Measurements from ENCODE around the gene PHAF1. TPM values are rescaled to one million over a fixed set of nuclear protein-coding genes. Genes with fewer than 3 reads are reported as not detected.

PHAF1 gene
- total RNA-seq, 1 experiment from 2014 or later: 19.2 TPM

DNA sequence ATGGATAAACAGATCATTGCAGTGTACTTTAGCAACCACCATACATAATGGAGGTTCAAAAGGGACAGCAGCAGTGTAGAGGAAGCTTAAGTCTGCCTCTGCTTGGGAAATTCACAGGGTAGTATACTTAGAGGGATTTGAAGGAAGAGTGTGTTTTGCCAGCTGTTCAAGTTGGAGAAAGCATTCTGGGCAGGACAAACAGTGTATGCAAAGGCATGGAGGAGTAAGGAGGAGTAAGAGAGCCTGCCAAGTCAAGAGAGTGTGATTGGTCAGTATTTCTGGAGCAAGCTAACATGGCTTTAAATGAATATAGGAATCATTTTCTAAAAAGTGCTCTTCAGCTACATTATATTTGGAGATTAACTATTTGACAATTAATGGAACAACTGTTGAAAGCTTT, 22.9 kb upstream of the PHAF1 start:
- CTCF ChIA-PET: interaction anchor here (1.3 to 1.5 kb wide), 2 partner anchors 13 to 17 kb away, joined by 3 to 4 read pairs; no protein-coding TSS in a partner anchor
- Histone ChIP-seq H3K4me1 (ENCODE audit: control insufficient read depth in 1 of 2, insufficient read depth in 2 of 2, low read length in 2 of 2) (no peaks in the 10 kb centered on the region), H3K4me3 (replicated peaks in 1 of 2; ENCODE audit: low read depth in 1 of 2, low read length in 2 of 2) (no peak overlapping the region), H2AFZ (ENCODE audit: low read depth, low read length, poor library complexity, severe bottlenecking) (no peak overlapping the region), H3K27me3 (ENCODE audit: insufficient read depth, low read length) (no peaks in the 10 kb centered on the region), H3K4me2 (ENCODE audit: low read length) (no peak overlapping the region), H3K9ac (ENCODE audit: low read length) (no peak overlapping the region), H3K27ac (ENCODE audit: low read depth, low read length) (no peak overlapping the region), H3K9me2 (ENCODE audit: insufficient read depth) (no peaks in the 10 kb centered on the region), H3K79me2 (ENCODE audit: insufficient read depth, low read length) (peaks cover 51% of the 10 kb centered on the region), H3K9me3 (ENCODE audit: control insufficient read depth in 1 of 2, insufficient read depth in 1 of 2, low read depth in 1 of 2, low read length in 2 of 2) (no peaks in the 10 kb centered on the region), H4K20me1 (ENCODE audit: insufficient read depth) (peaks cover 4% of the 10 kb centered on the region; the same call in 1 of the 2 replicates), H3K36me3 (ENCODE audit: control insufficient read depth in 1 of 2, insufficient read depth in 2 of 2, low read length in 2 of 2) (peaks cover 4 to 5% of the 10 kb centered on the region in 2 experiments; a peak in 2 of 4 replicates)
- DNase-seq (ENCODE audit: low read depth, low spot score) (no peak), ATAC-seq (no peak)
- BruUV-seq (replicated peaks): no TSS peak
- RAD21 ChIA-PET (ENCODE audit: low non-redundant PET in 1 of 2, low total read pairs in 2 of 2, uncharacterized antibody in 2 of 2, unreplicated experiment in 2 of 2): no interaction called here
- intact Hi-C loops (cut with micrococcal nuclease): no loop called here
- TF ChIP-seq EZH2phosphoT487 (IDR thresholded peaks at IDR 0.05; ENCODE audit: borderline replicate concordance) (no peak), POLR2A (IDR thresholded peaks at IDR 0.05; ENCODE audit: borderline replicate concordance, extremely low read depth, insufficient read depth, insufficient read length) (no peak), ELF1 (IDR thresholded peaks at IDR 0.05; ENCODE audit: borderline replicate concordance, low read depth) (no peak), ZFX (IDR thresholded peaks at IDR 0.05) (no peak), JUND (IDR thresholded peaks at IDR 0.05) (no peak), EGR1 (IDR thresholded peaks at IDR 0.05; ENCODE audit: low read depth) (no peak), EZH2 (IDR thresholded peaks at IDR 0.05) (no peak), SRF (IDR thresholded peaks at IDR 0.05; ENCODE audit: low read depth) (no peak), TCF7L2 (IDR thresholded peaks at IDR 0.05; ENCODE audit: borderline replicate concordance, extremely low read depth, insufficient read depth, insufficient read length) (no peak), CBX3 (IDR thresholded peaks at IDR 0.05; ENCODE audit: low read depth) (no peak), ZNF274 (IDR thresholded peaks at IDR 0.05; ENCODE audit: low read depth, low read length) (no peak), POLR2AphosphoS5 (IDR thresholded peaks at IDR 0.05; ENCODE audit: low read depth, low read length) (no peak), CEBPB (IDR thresholded peaks at IDR 0.05; ENCODE audit: low read depth) (no peak)
- TF ChIP-seq, protein P1, sequence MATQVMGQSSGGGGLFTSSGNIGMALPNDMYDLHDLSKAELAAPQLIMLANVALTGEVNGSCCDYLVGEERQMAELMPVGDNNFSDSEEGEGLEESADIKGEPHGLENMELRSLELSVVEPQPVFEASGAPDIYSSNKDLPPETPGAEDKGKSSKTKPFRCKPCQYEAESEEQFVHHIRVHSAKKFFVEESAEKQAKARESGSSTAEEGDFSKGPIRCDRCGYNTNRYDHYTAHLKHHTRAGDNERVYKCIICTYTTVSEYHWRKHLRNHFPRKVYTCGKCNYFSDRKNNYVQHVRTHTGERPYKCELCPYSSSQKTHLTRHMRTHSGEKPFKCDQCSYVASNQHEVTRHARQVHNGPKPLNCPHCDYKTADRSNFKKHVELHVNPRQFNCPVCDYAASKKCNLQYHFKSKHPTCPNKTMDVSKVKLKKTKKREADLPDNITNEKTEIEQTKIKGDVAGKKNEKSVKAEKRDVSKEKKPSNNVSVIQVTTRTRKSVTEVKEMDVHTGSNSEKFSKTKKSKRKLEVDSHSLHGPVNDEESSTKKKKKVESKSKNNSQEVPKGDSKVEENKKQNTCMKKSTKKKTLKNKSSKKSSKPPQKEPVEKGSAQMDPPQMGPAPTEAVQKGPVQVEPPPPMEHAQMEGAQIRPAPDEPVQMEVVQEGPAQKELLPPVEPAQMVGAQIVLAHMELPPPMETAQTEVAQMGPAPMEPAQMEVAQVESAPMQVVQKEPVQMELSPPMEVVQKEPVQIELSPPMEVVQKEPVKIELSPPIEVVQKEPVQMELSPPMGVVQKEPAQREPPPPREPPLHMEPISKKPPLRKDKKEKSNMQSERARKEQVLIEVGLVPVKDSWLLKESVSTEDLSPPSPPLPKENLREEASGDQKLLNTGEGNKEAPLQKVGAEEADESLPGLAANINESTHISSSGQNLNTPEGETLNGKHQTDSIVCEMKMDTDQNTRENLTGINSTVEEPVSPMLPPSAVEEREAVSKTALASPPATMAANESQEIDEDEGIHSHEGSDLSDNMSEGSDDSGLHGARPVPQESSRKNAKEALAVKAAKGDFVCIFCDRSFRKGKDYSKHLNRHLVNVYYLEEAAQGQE (IDR thresholded peaks at IDR 0.05; ENCODE audit: low read depth): no peak
- TF ChIP-seq, protein P2, sequence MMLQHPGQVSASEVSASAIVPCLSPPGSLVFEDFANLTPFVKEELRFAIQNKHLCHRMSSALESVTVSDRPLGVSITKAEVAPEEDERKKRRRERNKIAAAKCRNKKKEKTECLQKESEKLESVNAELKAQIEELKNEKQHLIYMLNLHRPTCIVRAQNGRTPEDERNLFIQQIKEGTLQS (IDR thresholded peaks at IDR 0.05): no peak
- TF ChIP-seq, protein P3, sequence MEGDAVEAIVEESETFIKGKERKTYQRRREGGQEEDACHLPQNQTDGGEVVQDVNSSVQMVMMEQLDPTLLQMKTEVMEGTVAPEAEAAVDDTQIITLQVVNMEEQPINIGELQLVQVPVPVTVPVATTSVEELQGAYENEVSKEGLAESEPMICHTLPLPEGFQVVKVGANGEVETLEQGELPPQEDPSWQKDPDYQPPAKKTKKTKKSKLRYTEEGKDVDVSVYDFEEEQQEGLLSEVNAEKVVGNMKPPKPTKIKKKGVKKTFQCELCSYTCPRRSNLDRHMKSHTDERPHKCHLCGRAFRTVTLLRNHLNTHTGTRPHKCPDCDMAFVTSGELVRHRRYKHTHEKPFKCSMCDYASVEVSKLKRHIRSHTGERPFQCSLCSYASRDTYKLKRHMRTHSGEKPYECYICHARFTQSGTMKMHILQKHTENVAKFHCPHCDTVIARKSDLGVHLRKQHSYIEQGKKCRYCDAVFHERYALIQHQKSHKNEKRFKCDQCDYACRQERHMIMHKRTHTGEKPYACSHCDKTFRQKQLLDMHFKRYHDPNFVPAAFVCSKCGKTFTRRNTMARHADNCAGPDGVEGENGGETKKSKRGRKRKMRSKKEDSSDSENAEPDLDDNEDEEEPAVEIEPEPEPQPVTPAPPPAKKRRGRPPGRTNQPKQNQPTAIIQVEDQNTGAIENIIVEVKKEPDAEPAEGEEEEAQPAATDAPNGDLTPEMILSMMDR (IDR thresholded peaks at IDR 0.05 in 2 of 3, conservative IDR thresholded peaks at IDR 0.05 in 1 of 3; ENCODE audit: borderline replicate concordance in 1 of 3, insufficient read depth in 1 of 3, low read depth in 2 of 3, low read length in 2 of 3): no peak
- TF ChIP-seq, protein P4, sequence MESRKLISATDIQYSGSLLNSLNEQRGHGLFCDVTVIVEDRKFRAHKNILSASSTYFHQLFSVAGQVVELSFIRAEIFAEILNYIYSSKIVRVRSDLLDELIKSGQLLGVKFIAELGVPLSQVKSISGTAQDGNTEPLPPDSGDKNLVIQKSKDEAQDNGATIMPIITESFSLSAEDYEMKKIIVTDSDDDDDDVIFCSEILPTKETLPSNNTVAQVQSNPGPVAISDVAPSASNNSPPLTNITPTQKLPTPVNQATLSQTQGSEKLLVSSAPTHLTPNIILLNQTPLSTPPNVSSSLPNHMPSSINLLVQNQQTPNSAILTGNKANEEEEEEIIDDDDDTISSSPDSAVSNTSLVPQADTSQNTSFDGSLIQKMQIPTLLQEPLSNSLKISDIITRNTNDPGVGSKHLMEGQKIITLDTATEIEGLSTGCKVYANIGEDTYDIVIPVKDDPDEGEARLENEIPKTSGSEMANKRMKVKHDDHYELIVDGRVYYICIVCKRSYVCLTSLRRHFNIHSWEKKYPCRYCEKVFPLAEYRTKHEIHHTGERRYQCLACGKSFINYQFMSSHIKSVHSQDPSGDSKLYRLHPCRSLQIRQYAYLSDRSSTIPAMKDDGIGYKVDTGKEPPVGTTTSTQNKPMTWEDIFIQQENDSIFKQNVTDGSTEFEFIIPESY (IDR thresholded peaks at IDR 0.05; ENCODE audit: extremely low read depth, insufficient replicate concordance, low read length): no peak
- TF ChIP-seq, protein P5, sequence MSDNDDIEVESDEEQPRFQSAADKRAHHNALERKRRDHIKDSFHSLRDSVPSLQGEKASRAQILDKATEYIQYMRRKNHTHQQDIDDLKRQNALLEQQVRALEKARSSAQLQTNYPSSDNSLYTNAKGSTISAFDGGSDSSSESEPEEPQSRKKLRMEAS (IDR thresholded peaks at IDR 0.05): no peak
- POLR2A ChIA-PET: no interaction called here
